Measurements from ENCODE around the gene C22orf23. TPM values are rescaled to one million over a fixed set of nuclear protein-coding genes. Genes with fewer than 3 reads are reported as not detected.

C22orf23 gene
- polyA plus RNA-seq, 3 donors = 0.16 to 1.6 (median 0.31) TPM

- 50 to 83% (median 78%) methylated on average over 5 of the region's 5 CpGs for whole genome bisulfite sequencing, 3 donors
Observed at GRCh38 chr22:37893583-37893983, 59.8 kb downstream of the C22orf23 start.

More at GRCh38 chr22:37893583-37893983, 59.8 kb downstream of the C22orf23 start:
- H3K27ac ChIP-seq (ENCODE audit: low read depth, low read length) = no peak overlapping the region

Other genes with a start within 250 kb of the C22orf23 start
- gene GCAT, start 145.7 kb downstream of the C22orf23 start, polyA plus RNA-seq = 10 to 100 TPM; 13.6 to 33.2 (median 14.7) TPM
- under 1 TPM in 1 of 3 donors, not detected in 2; 0.15 TPM for gene GALR3, start 130.2 kb downstream of the C22orf23 start, polyA plus RNA-seq
- 10 to 100 TPM; 12.7 to 18.3 (median 13.9) TPM for gene ANKRD54, start 109.3 kb downstream of the C22orf23 start, polyA plus RNA-seq
- gene EIF3L, start 104.2 kb downstream of the C22orf23 start, polyA plus RNA-seq = 100 to 1,000 TPM; 315 to 364 (median 352) TPM
- 10 to 100 TPM in 2 of 3 donors, 1 to 10 TPM in 1; 9.1 to 19.6 (median 11.0) TPM for gene MICALL1, start 47.3 kb downstream of the C22orf23 start, polyA plus RNA-seq
- gene POLR2F, start 98 bp upstream of the C22orf23 start, polyA plus RNA-seq = 100 to 1,000 TPM in 2 of 3 donors, 10 to 100 TPM in 1; 58.9 to 144 (median 134) TPM
- gene SOX10, start 31.0 kb upstream of the C22orf23 start, polyA plus RNA-seq = 1 to 10 TPM in 1 of 3 donors, under 1 TPM in 2; 0.49 to 2.1 (median 0.79) TPM
- 10 to 100 TPM; 19.6 to 23.5 (median 20.6) TPM for gene PICK1, start 103.8 kb upstream of the C22orf23 start, polyA plus RNA-seq
- gene SLC16A8, start 130.6 kb upstream of the C22orf23 start, polyA plus RNA-seq = under 1 TPM; 0.21 to 0.34 (median 0.31) TPM
- gene BAIAP2L2, start 157.1 kb upstream of the C22orf23 start, polyA plus RNA-seq = 1 to 10 TPM in 2 of 3 donors, under 1 TPM in 1; 0.38 to 2.5 (median 1.2) TPM
- 10 to 100 TPM; 25.3 to 69.9 (median 61.4) TPM for gene PLA2G6, start 228.2 kb upstream of the C22orf23 start, polyA plus RNA-seq
- gene MAFF, start 248.4 kb upstream of the C22orf23 start, polyA plus RNA-seq = 100 to 1,000 TPM in 2 of 3 donors, 1 to 10 TPM in 1; 6.3 to 168 (median 127) TPM